ENCODE data around the gene OASL. TPM values are rescaled to one million over a fixed set of nuclear protein-coding genes. Genes with fewer than 3 reads are reported as not detected.
"Not testable (repeated sequence)": the region's sequence is repeated elsewhere in the genome, so short reads cannot be mapped to it uniquely, and the experiment has no call there.

The OASL gene
- total RNA-seq, 1 experiment from 2014 or later = 0.47 TPM

GRCh38 chr12:121069206-121069605 is 30.2 kb upstream of the OASL start:
- TF ChIP-seq, protein P1, sequence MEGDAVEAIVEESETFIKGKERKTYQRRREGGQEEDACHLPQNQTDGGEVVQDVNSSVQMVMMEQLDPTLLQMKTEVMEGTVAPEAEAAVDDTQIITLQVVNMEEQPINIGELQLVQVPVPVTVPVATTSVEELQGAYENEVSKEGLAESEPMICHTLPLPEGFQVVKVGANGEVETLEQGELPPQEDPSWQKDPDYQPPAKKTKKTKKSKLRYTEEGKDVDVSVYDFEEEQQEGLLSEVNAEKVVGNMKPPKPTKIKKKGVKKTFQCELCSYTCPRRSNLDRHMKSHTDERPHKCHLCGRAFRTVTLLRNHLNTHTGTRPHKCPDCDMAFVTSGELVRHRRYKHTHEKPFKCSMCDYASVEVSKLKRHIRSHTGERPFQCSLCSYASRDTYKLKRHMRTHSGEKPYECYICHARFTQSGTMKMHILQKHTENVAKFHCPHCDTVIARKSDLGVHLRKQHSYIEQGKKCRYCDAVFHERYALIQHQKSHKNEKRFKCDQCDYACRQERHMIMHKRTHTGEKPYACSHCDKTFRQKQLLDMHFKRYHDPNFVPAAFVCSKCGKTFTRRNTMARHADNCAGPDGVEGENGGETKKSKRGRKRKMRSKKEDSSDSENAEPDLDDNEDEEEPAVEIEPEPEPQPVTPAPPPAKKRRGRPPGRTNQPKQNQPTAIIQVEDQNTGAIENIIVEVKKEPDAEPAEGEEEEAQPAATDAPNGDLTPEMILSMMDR (IDR thresholded peaks at IDR 0.05; ENCODE audit: unreplicated experiment) = no peak

DNA sequence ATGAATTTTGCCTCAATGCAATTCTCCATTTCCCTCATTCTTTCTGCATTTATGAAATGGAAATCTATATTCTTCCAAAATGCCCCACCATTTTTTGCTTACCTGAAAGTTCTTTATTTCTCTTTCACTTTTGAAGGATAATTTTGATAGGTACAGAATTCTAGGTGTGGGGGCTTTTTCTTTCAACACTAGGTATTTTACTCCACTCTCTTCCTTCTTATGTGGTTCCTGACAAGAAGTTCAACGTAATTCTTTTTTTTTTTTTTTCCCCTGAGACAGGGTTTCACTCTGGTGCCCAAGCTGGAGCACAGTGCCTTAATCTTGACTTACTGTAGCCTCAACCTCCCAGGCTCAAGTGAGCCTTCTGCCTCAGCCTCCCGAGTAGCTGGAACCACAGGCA is 26.3 kb upstream of the OASL start:
- intact Hi-C loops (cut with micrococcal nuclease) = no loop called here
- POLR2A ChIA-PET = interaction anchor here (0.6 kb wide), 1 partner anchor 416 kb away, joined by 4 read pairs; no protein-coding TSS in a partner anchor
- H3K36me3 Mint-ChIP-seq (ENCODE audit: insufficient read depth, unreplicated experiment) = peaks cover 6% of the 10 kb centered on the region
- no TSS peak for BruUV-seq (replicated peaks)
- no peak overlapping the region for H3K27ac Mint-ChIP-seq (ENCODE audit: low read depth, unreplicated experiment)
- H3K27me3 Mint-ChIP-seq (ENCODE audit: insufficient read depth, unreplicated experiment) = no peaks in the 10 kb centered on the region
- TF ChIP-seq, protein P1 (IDR thresholded peaks at IDR 0.05; ENCODE audit: unreplicated experiment) = no peak
- no peak overlapping the region for H3K4me3 Mint-ChIP-seq (ENCODE audit: unreplicated experiment)
- no peak for DNase-seq (ENCODE audit: unreplicated experiment)
- CTCF ChIA-PET = interaction anchor here (0.6 kb wide), 1 partner anchor 45 kb away, joined by 4 read pairs; no protein-coding TSS in a partner anchor
- H3K9me3 Mint-ChIP-seq (ENCODE audit: unreplicated experiment) = no peaks in the 10 kb centered on the region
- H3K4me1 Mint-ChIP-seq (ENCODE audit: insufficient read depth, unreplicated experiment) = no peaks in the 10 kb centered on the region

More at GRCh38 chr12:121069206-121069605, 30.2 kb upstream of the OASL start:
- ChIA-PET POLR2A (no interaction called here), CTCF (no interaction called here)
- intact Hi-C loops (cut with micrococcal nuclease) = no loop called here
- H3K4me1 Mint-ChIP-seq (ENCODE audit: insufficient read depth, unreplicated experiment) = no peaks in the 10 kb centered on the region
- no peak overlapping the region for H3K4me3 Mint-ChIP-seq (ENCODE audit: unreplicated experiment)
- no peak for DNase-seq (ENCODE audit: unreplicated experiment)
- H3K27me3 Mint-ChIP-seq (ENCODE audit: insufficient read depth, unreplicated experiment) = peaks cover 9% of the 10 kb centered on the region
- H3K27ac Mint-ChIP-seq (ENCODE audit: low read depth, unreplicated experiment) = no peak overlapping the region
- H3K9me3 Mint-ChIP-seq (ENCODE audit: unreplicated experiment) = peaks cover 15% of the 10 kb centered on the region
- no peaks in the 10 kb centered on the region for H3K36me3 Mint-ChIP-seq (ENCODE audit: insufficient read depth, unreplicated experiment)
- BruUV-seq (replicated peaks) = no TSS peak

- H3K27ac Mint-ChIP-seq (ENCODE audit: low read depth, unreplicated experiment); H3K9me3 Mint-ChIP-seq (ENCODE audit: unreplicated experiment); BruUV-seq (replicated peaks); CTCF ChIA-PET; DNase-seq (ENCODE audit: unreplicated experiment); H3K4me3 Mint-ChIP-seq (ENCODE audit: unreplicated experiment); H3K4me1 Mint-ChIP-seq (ENCODE audit: insufficient read depth, unreplicated experiment); H3K27me3 Mint-ChIP-seq (ENCODE audit: insufficient read depth, unreplicated experiment); H3K36me3 Mint-ChIP-seq (ENCODE audit: insufficient read depth, unreplicated experiment): not testable (repeated sequence)
- POLR2A ChIA-PET = interaction anchor here (0.6 kb wide), 1 partner anchor 416 kb away, joined by 4 read pairs; no protein-coding TSS in a partner anchor
- intact Hi-C loops (cut with micrococcal nuclease) = loop anchor here (5.0 kb wide), 3 partner anchors 48 to 378 kb away; no protein-coding TSS in a partner anchor
These were observed 25.5 kb upstream of the OASL start for GRCh38 chr12:121064586-121064985.

DNA sequence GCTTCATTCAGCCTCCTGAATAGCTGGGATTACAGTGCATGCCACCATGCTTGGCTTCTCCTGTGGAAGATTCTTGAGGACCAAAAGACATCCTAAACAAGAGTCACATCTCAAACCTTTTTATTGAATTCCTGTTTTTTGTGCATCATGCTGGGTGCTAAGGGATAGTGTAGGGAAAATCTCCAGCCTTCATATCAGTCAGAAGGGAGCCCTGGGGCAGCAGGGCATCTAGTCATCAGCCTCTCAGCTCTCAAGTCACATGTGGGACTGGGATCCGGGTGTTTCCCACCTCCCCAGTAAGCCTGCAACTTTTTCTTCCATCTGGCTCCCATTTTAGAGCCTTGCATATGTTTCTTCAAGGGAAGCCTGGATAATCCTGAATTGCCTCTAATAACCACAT is 25.1 kb upstream of the OASL start:
- H3K4me3 Mint-ChIP-seq (ENCODE audit: unreplicated experiment) = no peak overlapping the region
- DNase-seq (ENCODE audit: unreplicated experiment) = no peak
- TF ChIP-seq, protein P1 (IDR thresholded peaks at IDR 0.05; ENCODE audit: unreplicated experiment) = no peak
- H3K9me3 Mint-ChIP-seq (ENCODE audit: unreplicated experiment) = no peaks in the 10 kb centered on the region
- no peak overlapping the region for H3K27ac Mint-ChIP-seq (ENCODE audit: low read depth, unreplicated experiment)
- H3K27me3 Mint-ChIP-seq (ENCODE audit: insufficient read depth, unreplicated experiment) = no peaks in the 10 kb centered on the region
- BruUV-seq (replicated peaks) = no TSS peak
- intact Hi-C loops (cut with micrococcal nuclease) = loop anchor here (5.0 kb wide), 3 partner anchors 48 to 378 kb away; no protein-coding TSS in a partner anchor
- H3K36me3 Mint-ChIP-seq (ENCODE audit: insufficient read depth, unreplicated experiment) = peaks cover 6% of the 10 kb centered on the region
- CTCF ChIA-PET = no interaction called here
- POLR2A ChIA-PET = no interaction called here
- H3K4me1 Mint-ChIP-seq (ENCODE audit: insufficient read depth, unreplicated experiment) = no peaks in the 10 kb centered on the region
